H1 (cell line): Measurements from ENCODE around the gene LRIG2.

ENCODE experiments used
- MAFK ChIP-seq: IDR thresholded peaks from 2 replicates; pipeline ENCODE4 v1.6.1; 2012; ENCODE audit warnings: low read depth, mild to moderate bottlenecking, improper control_type of control experiment, low read length
- TAF1 ChIP-seq: IDR thresholded peaks from 2 replicates; pipeline ENCODE4 v1.6.1; 2011; ENCODE audit warnings: mild to moderate bottlenecking, low read depth, low read length
- TF ChIP-seq, protein P1 (sequence below), 3 experiments: IDR thresholded peaks; 1 replicate in 2 of 3; 2 replicates in 1 of 3; pipeline versions ENCODE4 v1.5.1 to v1.6.1; 2011; ENCODE audit warnings: low read length in 3 of 3, mild to moderate bottlenecking in 3 of 3, inconsistent platforms in 2 of 3, low read depth in 1 of 3, moderate library complexity in 1 of 3; ENCODE audit not compliant: insufficient read depth in 1 of 3; ENCODE audit errors: control extremely low read depth in 1 of 3

DNA sequence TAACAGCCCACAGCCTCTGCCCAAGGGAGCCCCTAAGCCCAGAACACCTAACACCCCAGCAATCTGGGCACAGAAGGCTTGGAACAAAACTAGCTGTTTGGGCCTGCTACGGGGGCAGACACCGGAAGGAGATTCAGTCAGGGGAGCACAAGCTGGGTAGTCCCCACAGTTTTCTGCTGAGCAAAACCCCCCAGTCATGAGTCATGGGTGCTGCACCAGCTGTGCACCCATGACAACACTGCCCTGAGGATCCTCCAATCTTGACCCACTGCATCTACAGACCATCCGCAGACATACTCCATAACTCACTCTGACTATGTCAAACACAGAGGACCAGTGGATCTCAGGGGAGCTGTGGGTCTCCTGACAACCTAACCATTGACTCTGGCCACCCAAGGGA lies 105.1 kb downstream of the LRIG2 start:
- no peak for TF ChIP-seq MAFK
- TF ChIP-seq, protein P1, sequence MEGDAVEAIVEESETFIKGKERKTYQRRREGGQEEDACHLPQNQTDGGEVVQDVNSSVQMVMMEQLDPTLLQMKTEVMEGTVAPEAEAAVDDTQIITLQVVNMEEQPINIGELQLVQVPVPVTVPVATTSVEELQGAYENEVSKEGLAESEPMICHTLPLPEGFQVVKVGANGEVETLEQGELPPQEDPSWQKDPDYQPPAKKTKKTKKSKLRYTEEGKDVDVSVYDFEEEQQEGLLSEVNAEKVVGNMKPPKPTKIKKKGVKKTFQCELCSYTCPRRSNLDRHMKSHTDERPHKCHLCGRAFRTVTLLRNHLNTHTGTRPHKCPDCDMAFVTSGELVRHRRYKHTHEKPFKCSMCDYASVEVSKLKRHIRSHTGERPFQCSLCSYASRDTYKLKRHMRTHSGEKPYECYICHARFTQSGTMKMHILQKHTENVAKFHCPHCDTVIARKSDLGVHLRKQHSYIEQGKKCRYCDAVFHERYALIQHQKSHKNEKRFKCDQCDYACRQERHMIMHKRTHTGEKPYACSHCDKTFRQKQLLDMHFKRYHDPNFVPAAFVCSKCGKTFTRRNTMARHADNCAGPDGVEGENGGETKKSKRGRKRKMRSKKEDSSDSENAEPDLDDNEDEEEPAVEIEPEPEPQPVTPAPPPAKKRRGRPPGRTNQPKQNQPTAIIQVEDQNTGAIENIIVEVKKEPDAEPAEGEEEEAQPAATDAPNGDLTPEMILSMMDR (IDR thresholded peaks at IDR 0.05; ENCODE audit: control extremely low read depth in 1 of 3, insufficient read depth in 1 of 3, low read depth in 1 of 3, low read length in 3 of 3) = no peak
- TF ChIP-seq TAF1 = no peak
